ENCODE data around the gene LAMA3. TPM values are rescaled to one million over a fixed set of nuclear protein-coding genes. Genes with fewer than 3 reads are reported as not detected.
A peak's percentile ranks its signal among the peaks of the same experiment; 100 is the strongest.

LAMA3 gene
- total RNA-seq, 1 experiment from 2014 or later = 5.6 TPM

- CTCF ChIA-PET = interaction anchor here (1.2 to 4.1 kb wide), 5 partner anchors 9 to 197 kb away, joined by 4 to 39 read pairs (median 4); no protein-coding TSS in a partner anchor
- intact Hi-C loops (cut with micrococcal nuclease) = no loop called here
- peak overlapping the region; percentile 75 for H2AFZ ChIP-seq (ENCODE audit: low read depth, low read length, poor library complexity, severe bottlenecking)
- H3K4me3 ChIP-seq (replicated peaks in 1 of 2; ENCODE audit: low read depth in 1 of 2, low read length in 2 of 2) = peak overlapping the region in 1 of 2 experiments; percentile 24; a peak in 1 of 4 replicates
- RAD21 ChIA-PET (ENCODE audit: low non-redundant PET in 1 of 2, low total read pairs in 2 of 2, uncharacterized antibody in 2 of 2, unreplicated experiment in 2 of 2) = interaction anchor here (0.8 to 2.0 kb wide), 2 partner anchors 8 to 59 kb away, joined by 3 to 6 read pairs; no protein-coding TSS in a partner anchor
- H3K9ac ChIP-seq (ENCODE audit: low read length) = peak overlapping the region; percentile 24
- POLR2A ChIA-PET = interaction anchor here (1.8 to 1.9 kb wide), 2 partner anchors 8 to 68 kb away, joined by 5 read pairs; no protein-coding TSS in a partner anchor
- no peak for DNase-seq (ENCODE audit: low read depth, low spot score)
- no TSS peak for BruUV-seq (replicated peaks)
- H3K79me2 ChIP-seq (ENCODE audit: insufficient read depth, low read length) = no peaks in the 10 kb centered on the region
- H4K20me1 ChIP-seq (ENCODE audit: insufficient read depth) = no peaks in the 10 kb centered on the region
- TF ChIP-seq TCF7L2 (IDR thresholded peaks at IDR 0.05; ENCODE audit: borderline replicate concordance, extremely low read depth, insufficient read depth, insufficient read length) = no peak
- H3K36me3 ChIP-seq (ENCODE audit: control insufficient read depth in 1 of 2, insufficient read depth in 2 of 2, low read length in 2 of 2) = no peaks in the 10 kb centered on the region
- peak overlapping the region; percentile 65 for H3K4me2 ChIP-seq (ENCODE audit: low read length)
- peaks cover 25 to 34% of the 10 kb centered on the region in 2 experiments for H3K4me1 ChIP-seq (ENCODE audit: control insufficient read depth in 1 of 2, insufficient read depth in 2 of 2, low read length in 2 of 2)
- H3K9me3 ChIP-seq (ENCODE audit: control insufficient read depth in 1 of 2, insufficient read depth in 1 of 2, low read depth in 1 of 2, low read length in 2 of 2) = no peaks in the 10 kb centered on the region
- H3K27ac ChIP-seq (ENCODE audit: low read depth, low read length) = peak overlapping the region; percentile 63
- H3K27me3 ChIP-seq (ENCODE audit: insufficient read depth, low read length) = no peaks in the 10 kb centered on the region
- no peaks in the 10 kb centered on the region for H3K9me2 ChIP-seq (ENCODE audit: insufficient read depth)
- ATAC-seq = peak; percentile 67
Observed at GRCh38 chr18:23694637-23695430, 5.6 kb downstream of the LAMA3 start.

- H3K4me3 ChIP-seq (replicated peaks in 1 of 2; ENCODE audit: low read depth in 1 of 2, low read length in 2 of 2) = no peak overlapping the region
- ATAC-seq (no peak), DNase-seq (ENCODE audit: low read depth, low spot score) (no peak)
- no peaks in the 10 kb centered on the region for H3K27me3 ChIP-seq (ENCODE audit: insufficient read depth, low read length)
- no peaks in the 10 kb centered on the region for H3K9me2 ChIP-seq (ENCODE audit: insufficient read depth)
- CTCF ChIA-PET = interaction anchor here (1.3 kb wide), 1 partner anchor 79 kb away, joined by 5 read pairs; no protein-coding TSS in a partner anchor
- BruUV-seq (replicated peaks) = no TSS peak
- POLR2A ChIA-PET = no interaction called here
- RAD21 ChIA-PET (ENCODE audit: low non-redundant PET in 1 of 2, low total read pairs in 2 of 2, uncharacterized antibody in 2 of 2, unreplicated experiment in 2 of 2) = no interaction called here
- peaks cover 17 to 27% of the 10 kb centered on the region in 2 experiments for H3K4me1 ChIP-seq (ENCODE audit: control insufficient read depth in 1 of 2, insufficient read depth in 2 of 2, low read length in 2 of 2)
- no peaks in the 10 kb centered on the region for H4K20me1 ChIP-seq (ENCODE audit: insufficient read depth)
- no peaks in the 10 kb centered on the region for H3K36me3 ChIP-seq (ENCODE audit: control insufficient read depth in 1 of 2, insufficient read depth in 2 of 2, low read length in 2 of 2)
- intact Hi-C loops (cut with micrococcal nuclease) = loop anchor here (10.0 kb wide), 1 partner anchor 414 kb away; no protein-coding TSS in a partner anchor
- no peaks in the 10 kb centered on the region for H3K9me3 ChIP-seq (ENCODE audit: control insufficient read depth in 1 of 2, insufficient read depth in 1 of 2, low read depth in 1 of 2, low read length in 2 of 2)
- H3K27ac ChIP-seq (ENCODE audit: low read depth, low read length) = no peak overlapping the region
- no peak overlapping the region for H3K4me2 ChIP-seq (ENCODE audit: low read length)
- H3K9ac ChIP-seq (ENCODE audit: low read length) = no peak overlapping the region
- no peak overlapping the region for H2AFZ ChIP-seq (ENCODE audit: low read depth, low read length, poor library complexity, severe bottlenecking)
- TF ChIP-seq FOSL1 (IDR thresholded peaks at IDR 0.05; ENCODE audit: low read depth) = no peak
- no peak for TF ChIP-seq CEBPB (IDR thresholded peaks at IDR 0.05; ENCODE audit: low read depth)
- no peak for TF ChIP-seq ZFX (IDR thresholded peaks at IDR 0.05)
- no peak for TF ChIP-seq CBX3 (IDR thresholded peaks at IDR 0.05; ENCODE audit: low read depth)
- no peak for TF ChIP-seq EGR1 (IDR thresholded peaks at IDR 0.05; ENCODE audit: low read depth)
- no peak for TF ChIP-seq MAX (IDR thresholded peaks at IDR 0.05)
- no peak for TF ChIP-seq ELF1 (IDR thresholded peaks at IDR 0.05; ENCODE audit: borderline replicate concordance, low read depth)
- TF ChIP-seq EZH2 (IDR thresholded peaks at IDR 0.05) = no peak
- no peak for TF ChIP-seq JUND (IDR thresholded peaks at IDR 0.05)
- TF ChIP-seq, protein P1, sequence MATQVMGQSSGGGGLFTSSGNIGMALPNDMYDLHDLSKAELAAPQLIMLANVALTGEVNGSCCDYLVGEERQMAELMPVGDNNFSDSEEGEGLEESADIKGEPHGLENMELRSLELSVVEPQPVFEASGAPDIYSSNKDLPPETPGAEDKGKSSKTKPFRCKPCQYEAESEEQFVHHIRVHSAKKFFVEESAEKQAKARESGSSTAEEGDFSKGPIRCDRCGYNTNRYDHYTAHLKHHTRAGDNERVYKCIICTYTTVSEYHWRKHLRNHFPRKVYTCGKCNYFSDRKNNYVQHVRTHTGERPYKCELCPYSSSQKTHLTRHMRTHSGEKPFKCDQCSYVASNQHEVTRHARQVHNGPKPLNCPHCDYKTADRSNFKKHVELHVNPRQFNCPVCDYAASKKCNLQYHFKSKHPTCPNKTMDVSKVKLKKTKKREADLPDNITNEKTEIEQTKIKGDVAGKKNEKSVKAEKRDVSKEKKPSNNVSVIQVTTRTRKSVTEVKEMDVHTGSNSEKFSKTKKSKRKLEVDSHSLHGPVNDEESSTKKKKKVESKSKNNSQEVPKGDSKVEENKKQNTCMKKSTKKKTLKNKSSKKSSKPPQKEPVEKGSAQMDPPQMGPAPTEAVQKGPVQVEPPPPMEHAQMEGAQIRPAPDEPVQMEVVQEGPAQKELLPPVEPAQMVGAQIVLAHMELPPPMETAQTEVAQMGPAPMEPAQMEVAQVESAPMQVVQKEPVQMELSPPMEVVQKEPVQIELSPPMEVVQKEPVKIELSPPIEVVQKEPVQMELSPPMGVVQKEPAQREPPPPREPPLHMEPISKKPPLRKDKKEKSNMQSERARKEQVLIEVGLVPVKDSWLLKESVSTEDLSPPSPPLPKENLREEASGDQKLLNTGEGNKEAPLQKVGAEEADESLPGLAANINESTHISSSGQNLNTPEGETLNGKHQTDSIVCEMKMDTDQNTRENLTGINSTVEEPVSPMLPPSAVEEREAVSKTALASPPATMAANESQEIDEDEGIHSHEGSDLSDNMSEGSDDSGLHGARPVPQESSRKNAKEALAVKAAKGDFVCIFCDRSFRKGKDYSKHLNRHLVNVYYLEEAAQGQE (IDR thresholded peaks at IDR 0.05; ENCODE audit: low read depth) = no peak
- no peak for TF ChIP-seq POLR2A (IDR thresholded peaks at IDR 0.05; ENCODE audit: borderline replicate concordance, extremely low read depth, insufficient read depth, insufficient read length)
- no peaks in the 10 kb centered on the region for H3K79me2 ChIP-seq (ENCODE audit: insufficient read depth, low read length)
Observed at GRCh38 chr18:23701017-23701416, 11.8 kb downstream of the LAMA3 start.

All from HCT116 (cell line).